ENCODE results near the gene GLB1L2. TPM values are rescaled to one million over a fixed set of nuclear protein-coding genes. Genes with fewer than 3 reads are reported as not detected.

The GLB1L2 gene
- total RNA-seq, 1 experiment from 2014 or later: 27.1 TPM

- DNase-seq (ENCODE audit: low read depth, low spot score): no peak
- Histone ChIP-seq H3K9me3 (ENCODE audit: control insufficient read depth in 1 of 2, insufficient read depth in 1 of 2, low read depth in 1 of 2, low read length in 2 of 2) (no peaks in the 10 kb centered on the region), H4K20me1 (ENCODE audit: insufficient read depth) (no peaks in the 10 kb centered on the region), H3K27ac (ENCODE audit: low read depth, low read length) (no peak overlapping the region), H3K4me3 (replicated peaks in 1 of 2; ENCODE audit: low read depth in 1 of 2, low read length in 2 of 2) (no peak overlapping the region), H3K36me3 (ENCODE audit: control insufficient read depth in 1 of 2, insufficient read depth in 2 of 2, low read length in 2 of 2) (no peaks in the 10 kb centered on the region), H3K4me2 (ENCODE audit: low read length) (no peak overlapping the region), H3K79me2 (ENCODE audit: insufficient read depth, low read length) (no peaks in the 10 kb centered on the region), H3K4me1 (ENCODE audit: control insufficient read depth in 1 of 2, insufficient read depth in 2 of 2, low read length in 2 of 2) (no peaks in the 10 kb centered on the region), H3K27me3 (ENCODE audit: insufficient read depth, low read length) (no peaks in the 10 kb centered on the region), H3K9me2 (ENCODE audit: insufficient read depth) (no peaks in the 10 kb centered on the region), H2AFZ (ENCODE audit: low read depth, low read length, poor library complexity, severe bottlenecking) (no peak overlapping the region), H3K9ac (ENCODE audit: low read length) (no peak overlapping the region)
- ChIA-PET POLR2A (interaction anchor here (0.7 kb wide), 1 partner anchor 474 kb away, joined by 3 read pairs; no protein-coding TSS in a partner anchor), RAD21 (ENCODE audit: low non-redundant PET in 1 of 2, low total read pairs in 2 of 2, uncharacterized antibody in 2 of 2, unreplicated experiment in 2 of 2) (no interaction called here), CTCF (no interaction called here)
- intact Hi-C loops (cut with micrococcal nuclease): no loop called here
- TF ChIP-seq, protein P1, sequence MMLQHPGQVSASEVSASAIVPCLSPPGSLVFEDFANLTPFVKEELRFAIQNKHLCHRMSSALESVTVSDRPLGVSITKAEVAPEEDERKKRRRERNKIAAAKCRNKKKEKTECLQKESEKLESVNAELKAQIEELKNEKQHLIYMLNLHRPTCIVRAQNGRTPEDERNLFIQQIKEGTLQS (IDR thresholded peaks at IDR 0.05): no peak
- no peak for TF ChIP-seq CTCF (IDR thresholded peaks at IDR 0.05 in 2 of 3, conservative IDR thresholded peaks at IDR 0.05 in 1 of 3; ENCODE audit: borderline replicate concordance in 1 of 3, insufficient read depth in 1 of 3, low read depth in 2 of 3, low read length in 2 of 3)
- no peak for TF ChIP-seq ZNF274 (IDR thresholded peaks at IDR 0.05; ENCODE audit: low read depth, low read length)
- TF ChIP-seq ZFX (IDR thresholded peaks at IDR 0.05): no peak
- TF ChIP-seq SP1 (IDR thresholded peaks at IDR 0.05; ENCODE audit: low read depth): no peak
- TF ChIP-seq FOSL1 (IDR thresholded peaks at IDR 0.05; ENCODE audit: low read depth): no peak
- no peak for TF ChIP-seq SRF (IDR thresholded peaks at IDR 0.05; ENCODE audit: low read depth)
- TF ChIP-seq, protein P2, sequence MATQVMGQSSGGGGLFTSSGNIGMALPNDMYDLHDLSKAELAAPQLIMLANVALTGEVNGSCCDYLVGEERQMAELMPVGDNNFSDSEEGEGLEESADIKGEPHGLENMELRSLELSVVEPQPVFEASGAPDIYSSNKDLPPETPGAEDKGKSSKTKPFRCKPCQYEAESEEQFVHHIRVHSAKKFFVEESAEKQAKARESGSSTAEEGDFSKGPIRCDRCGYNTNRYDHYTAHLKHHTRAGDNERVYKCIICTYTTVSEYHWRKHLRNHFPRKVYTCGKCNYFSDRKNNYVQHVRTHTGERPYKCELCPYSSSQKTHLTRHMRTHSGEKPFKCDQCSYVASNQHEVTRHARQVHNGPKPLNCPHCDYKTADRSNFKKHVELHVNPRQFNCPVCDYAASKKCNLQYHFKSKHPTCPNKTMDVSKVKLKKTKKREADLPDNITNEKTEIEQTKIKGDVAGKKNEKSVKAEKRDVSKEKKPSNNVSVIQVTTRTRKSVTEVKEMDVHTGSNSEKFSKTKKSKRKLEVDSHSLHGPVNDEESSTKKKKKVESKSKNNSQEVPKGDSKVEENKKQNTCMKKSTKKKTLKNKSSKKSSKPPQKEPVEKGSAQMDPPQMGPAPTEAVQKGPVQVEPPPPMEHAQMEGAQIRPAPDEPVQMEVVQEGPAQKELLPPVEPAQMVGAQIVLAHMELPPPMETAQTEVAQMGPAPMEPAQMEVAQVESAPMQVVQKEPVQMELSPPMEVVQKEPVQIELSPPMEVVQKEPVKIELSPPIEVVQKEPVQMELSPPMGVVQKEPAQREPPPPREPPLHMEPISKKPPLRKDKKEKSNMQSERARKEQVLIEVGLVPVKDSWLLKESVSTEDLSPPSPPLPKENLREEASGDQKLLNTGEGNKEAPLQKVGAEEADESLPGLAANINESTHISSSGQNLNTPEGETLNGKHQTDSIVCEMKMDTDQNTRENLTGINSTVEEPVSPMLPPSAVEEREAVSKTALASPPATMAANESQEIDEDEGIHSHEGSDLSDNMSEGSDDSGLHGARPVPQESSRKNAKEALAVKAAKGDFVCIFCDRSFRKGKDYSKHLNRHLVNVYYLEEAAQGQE (IDR thresholded peaks at IDR 0.05; ENCODE audit: low read depth): no peak
- no peak for TF ChIP-seq POLR2AphosphoS5 (IDR thresholded peaks at IDR 0.05; ENCODE audit: low read depth, low read length)
- no peak for TF ChIP-seq YY1 (IDR thresholded peaks at IDR 0.05; ENCODE audit: extremely low read depth, insufficient replicate concordance, low read depth, low read length)
- TF ChIP-seq EGR1 (IDR thresholded peaks at IDR 0.05; ENCODE audit: low read depth): no peak
- no peak for TF ChIP-seq EZH2phosphoT487 (IDR thresholded peaks at IDR 0.05; ENCODE audit: borderline replicate concordance)
- TF ChIP-seq POLR2A (IDR thresholded peaks at IDR 0.05; ENCODE audit: borderline replicate concordance, extremely low read depth, insufficient read depth, insufficient read length): no peak
- no peak for TF ChIP-seq RAD21 (IDR thresholded peaks at IDR 0.05; ENCODE audit: low read depth)
- no peak for TF ChIP-seq EZH2 (IDR thresholded peaks at IDR 0.05)
- no peak for TF ChIP-seq MAX (IDR thresholded peaks at IDR 0.05)
- no peak for TF ChIP-seq CEBPB (IDR thresholded peaks at IDR 0.05; ENCODE audit: low read depth)
- ATAC-seq: no peak
- no TSS peak for BruUV-seq (replicated peaks)
Observed at GRCh38 chr11:134371436-134372185, 39.8 kb downstream of the GLB1L2 start.

Data from HCT116 (cell line).